ENCODE results near the gene NPAS3. TPM values are rescaled to one million over a fixed set of nuclear protein-coding genes. Genes with fewer than 3 reads are reported as not detected.

The NPAS3 gene
- total and polyA plus RNA-seq, 2 of the 13 experiments (the other 11 are each of a cell fraction or from before 2014, with no cell fraction given), result not detected

GRCh38 chr14:32920696-32921276 lies 17.9 kb upstream of the NPAS3 start (continued):
- TF ChIP-seq PAXIP1 (CRISPR knock-in tag; conservative IDR thresholded peaks at IDR 0.05) (0 out of 2 replicates have a peak, but pooled peaks have one; percentile 21), GABPA (IDR thresholded peaks at IDR 0.05; ENCODE audit: low read depth, low read length) (no peak), GABPA (CRISPR knock-in tag; IDR thresholded peaks at IDR 0.05; ENCODE audit: low read depth) (peak; percentile 72), AHDC1 (CRISPR knock-in tag; IDR thresholded peaks at IDR 0.05; ENCODE audit: borderline replicate concordance) (peak; percentile 66; the same call in 1 of the 2 replicates), GLMP (CRISPR knock-in tag; IDR thresholded peaks at IDR 0.05; ENCODE audit: borderline replicate concordance) (no peak), HOXA9 (CRISPR knock-in tag; IDR thresholded peaks at IDR 0.05; ENCODE audit: borderline replicate concordance) (no peak), ZNF597 (CRISPR knock-in tag; IDR thresholded peaks at IDR 0.05) (no peak), ZNF614 (CRISPR knock-in tag; IDR thresholded peaks at IDR 0.05; ENCODE audit: borderline replicate concordance) (no peak), GABPB1 (CRISPR knock-in tag; IDR thresholded peaks at IDR 0.05) (0 out of 2 replicates have a peak, but pooled peaks have one; percentile 32), SAFB2 (CRISPR knock-in tag; IDR thresholded peaks at IDR 0.05; ENCODE audit: borderline replicate concordance, low read depth) (no peak), AKNA (CRISPR knock-in tag; IDR thresholded peaks at IDR 0.05; ENCODE audit: borderline replicate concordance) (no peak), FOXK2 (IDR thresholded peaks at IDR 0.05) (no peak)

Measured in HepG2 (cell line).